GM19463 (cell line): ENCODE results near the gene AOC2.
"Not testable (repeated sequence)": the region's sequence is repeated elsewhere in the genome, so short reads cannot be mapped to it uniquely, and the experiment has no call there.

Source experiments
- ATAC-seq: cut with Tn5 transposase; IDR thresholded peaks from one replicate; pipeline ENCODE4 v1.9.1; 2021; ENCODE audit warnings: mild to moderate bottlenecking, moderate library complexity; ENCODE audit not compliant: unreplicated experiment

Gene AOC2

GRCh38 chr17:42830971-42831370 lies 13.4 kb upstream of the AOC2 start:
- no peak for ATAC-seq

GRCh38 chr17:42832213-42832933 lies 12.0 kb upstream of the AOC2 start:
- ATAC-seq, result no peak

DNA sequence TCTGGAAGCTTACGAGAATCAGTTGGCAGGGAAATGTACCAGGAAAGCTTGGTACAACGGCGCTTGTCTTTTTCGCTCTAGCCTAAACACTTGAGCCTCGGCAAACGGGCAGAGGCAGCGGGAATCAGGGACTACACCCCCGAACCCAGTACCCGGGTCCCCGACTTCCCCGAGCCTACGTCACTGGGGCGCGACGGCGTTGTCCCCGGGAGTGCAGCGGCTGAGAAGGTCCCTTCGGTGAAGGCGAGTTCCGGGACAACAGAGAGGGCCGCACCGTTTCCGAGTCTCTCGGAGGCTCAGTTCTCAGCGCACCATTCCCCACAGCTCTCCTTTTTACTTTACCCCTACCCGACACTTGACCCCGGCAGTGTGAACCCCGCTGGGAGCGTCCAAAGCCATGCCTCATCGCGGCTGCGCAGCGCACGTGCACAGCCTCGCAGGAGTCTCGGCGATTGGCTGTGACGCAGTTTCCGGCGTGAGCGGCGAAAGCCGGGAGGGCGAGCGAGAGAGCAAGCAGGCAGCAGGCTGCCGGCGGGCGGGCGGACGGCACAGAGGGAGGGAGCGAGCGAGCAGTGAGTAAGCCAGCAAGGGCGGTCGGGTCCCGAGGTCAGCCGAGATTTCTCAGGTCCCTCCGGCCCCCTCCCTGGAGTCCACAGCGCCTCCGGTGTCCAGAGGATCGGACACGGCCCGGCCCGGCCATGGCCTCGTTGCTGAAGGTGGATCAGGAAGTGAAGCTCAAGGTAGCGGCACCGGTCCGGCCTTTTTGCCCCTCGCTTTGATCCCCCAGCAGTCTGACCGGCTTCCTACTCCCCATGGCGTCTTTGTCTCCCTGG lies 11.2 kb upstream of the AOC2 start, which contains the start of gene PSME3:
TSS of gene PSME3 (plus strand) at position 464 of the 833 bp plus-strand sequence. CDS start at position 699, 235 bp downstream.
- ATAC-seq, result peak; percentile 85

DNA sequence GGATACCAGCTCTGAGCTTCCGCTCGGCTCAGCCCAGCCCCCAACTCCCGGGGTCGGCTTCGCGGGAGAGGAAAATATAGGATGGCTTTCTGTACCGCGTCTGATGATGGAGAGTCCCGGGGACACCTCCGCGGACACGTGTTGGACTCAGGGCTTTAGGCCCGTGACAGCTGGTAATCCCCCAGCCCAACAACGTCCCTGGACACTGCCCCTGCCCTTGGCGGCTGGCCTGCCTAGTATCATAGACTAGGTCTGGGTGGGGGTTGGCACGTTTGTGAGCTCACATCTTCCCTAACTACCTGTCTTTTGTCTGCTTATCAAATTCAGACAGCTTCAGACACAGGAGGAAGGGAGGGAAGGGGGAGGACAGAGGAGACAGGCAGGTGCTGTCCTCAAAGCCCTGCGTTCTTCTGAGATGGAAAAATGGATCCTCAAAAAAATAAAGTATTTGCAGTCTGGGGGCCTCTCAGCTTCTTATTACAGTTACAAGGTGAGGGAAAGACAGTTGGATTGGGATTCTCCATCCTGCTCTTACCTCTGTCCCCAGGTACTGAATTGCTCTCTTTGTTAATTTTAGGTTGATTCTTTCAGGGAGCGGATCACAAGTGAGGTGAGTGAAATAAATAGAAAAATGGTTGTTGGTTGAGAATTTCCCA lies 10.5 kb upstream of the AOC2 start:
- no peak for ATAC-seq

DNA sequence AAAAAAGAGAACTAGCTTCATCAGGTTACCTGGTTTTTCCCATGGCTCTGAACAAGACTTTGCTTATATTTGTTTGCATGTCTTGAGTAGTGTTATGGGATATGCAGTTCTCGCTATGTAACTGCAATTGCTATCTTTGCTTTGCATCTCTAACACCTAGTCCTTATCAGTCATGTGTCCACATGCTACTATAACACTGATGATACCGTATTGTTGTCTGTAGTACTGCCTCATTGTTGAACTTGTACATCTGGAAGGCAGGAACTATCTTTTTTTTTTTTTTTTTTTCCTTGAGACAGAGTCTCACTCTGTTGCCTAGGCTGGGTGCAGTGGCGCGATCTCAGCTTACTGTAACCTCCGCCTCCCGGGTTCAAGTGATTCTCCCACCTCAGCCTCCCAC lies 8.6 kb upstream of the AOC2 start:
- no peak for ATAC-seq

- ATAC-seq, result no peak
Observed at GRCh38 chr17:42841975-42842685, 2.2 kb upstream of the AOC2 start.

GRCh38 chr17:42843358-42843934 lies 934 bp upstream of the AOC2 start:
- ATAC-seq, result no peak

- ATAC-seq, result no peak
Observed at GRCh38 chr17:42844761-42845555, 578 bp downstream of the AOC2 start.

DNA sequence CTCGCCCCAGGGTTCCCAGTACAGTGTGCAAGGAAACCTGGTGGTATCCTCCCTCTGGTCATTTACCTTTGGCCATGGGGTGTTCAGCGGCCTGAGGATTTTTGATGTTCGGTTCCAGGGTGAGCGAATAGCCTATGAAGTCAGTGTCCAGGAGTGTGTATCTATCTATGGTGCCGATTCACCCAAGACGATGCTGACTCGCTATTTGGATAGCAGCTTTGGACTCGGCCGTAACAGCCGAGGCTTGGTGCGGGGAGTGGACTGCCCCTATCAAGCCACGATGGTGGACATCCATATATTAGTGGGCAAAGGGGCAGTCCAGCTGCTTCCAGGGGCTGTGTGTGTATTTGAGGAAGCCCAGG lies 1.2 kb downstream of the AOC2 start:
- ATAC-seq, result no peak

DNA sequence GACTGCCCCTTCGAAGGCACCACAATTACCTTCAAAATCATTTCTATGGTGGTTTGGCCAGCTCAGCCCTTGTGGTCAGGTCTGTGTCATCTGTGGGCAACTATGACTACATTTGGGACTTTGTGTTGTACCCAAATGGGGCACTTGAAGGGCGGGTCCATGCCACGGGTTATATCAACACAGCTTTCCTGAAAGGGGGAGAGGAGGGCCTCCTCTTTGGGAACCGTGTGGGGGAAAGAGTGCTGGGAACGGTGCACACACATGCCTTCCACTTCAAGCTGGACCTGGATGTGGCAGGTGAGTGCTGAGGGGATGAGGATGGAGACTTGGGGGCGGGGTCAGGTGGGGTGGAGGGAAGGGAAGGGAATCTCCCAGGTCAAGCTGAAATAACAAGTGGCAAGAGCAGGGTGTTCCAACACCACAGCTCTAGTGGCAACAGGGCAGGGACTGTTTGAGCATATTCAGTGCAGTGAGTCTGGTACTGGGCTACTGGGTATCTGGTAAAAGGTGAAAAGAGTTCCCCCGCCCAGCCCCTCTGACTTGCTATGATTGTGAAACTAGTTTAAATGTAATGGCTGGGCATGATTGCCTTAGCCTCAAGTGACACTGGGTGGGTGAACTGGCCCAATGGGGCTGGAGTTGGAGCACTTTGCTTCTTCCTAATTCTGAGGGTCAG lies 1.7 kb downstream of the AOC2 start:
- no peak for ATAC-seq

DNA sequence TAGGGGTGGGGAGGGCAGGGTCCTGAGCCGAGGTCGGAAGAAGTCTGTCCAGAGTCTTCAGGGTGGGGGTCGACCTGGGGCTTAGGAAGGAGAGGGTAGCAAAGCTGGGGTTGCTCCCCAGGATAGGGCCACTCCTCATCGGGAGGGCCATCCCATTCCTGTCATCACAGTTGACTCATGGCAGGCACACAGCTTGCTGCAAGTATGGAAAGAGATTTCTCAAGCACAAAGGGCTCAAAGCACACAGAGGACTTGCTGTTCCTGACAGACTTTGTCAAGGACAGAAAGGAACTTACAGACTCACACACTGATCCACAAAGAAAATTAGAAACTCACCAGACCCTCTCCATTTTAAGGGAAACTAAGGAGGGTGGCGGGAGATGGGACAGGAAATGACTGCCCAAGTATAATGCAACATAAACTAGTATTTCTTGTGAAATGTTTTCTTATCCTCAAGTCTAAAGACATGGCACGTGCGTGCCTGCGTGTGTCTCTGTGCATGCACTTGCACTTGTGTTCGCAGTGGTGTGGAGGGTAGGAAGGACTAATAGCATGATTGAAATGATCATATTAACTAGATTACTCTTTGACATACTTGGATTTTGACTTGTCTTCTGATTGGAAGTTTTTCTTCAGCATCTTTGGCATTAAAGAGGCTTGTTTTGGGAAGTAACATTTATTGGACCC lies 2.4 kb downstream of the AOC2 start:
- ATAC-seq, result no peak

- no peak for ATAC-seq
Observed at GRCh38 chr17:42848093-42848492, 3.7 kb downstream of the AOC2 start.

- no peak for ATAC-seq
Observed at GRCh38 chr17:42849031-42849430, 4.7 kb downstream of the AOC2 start.

DNA sequence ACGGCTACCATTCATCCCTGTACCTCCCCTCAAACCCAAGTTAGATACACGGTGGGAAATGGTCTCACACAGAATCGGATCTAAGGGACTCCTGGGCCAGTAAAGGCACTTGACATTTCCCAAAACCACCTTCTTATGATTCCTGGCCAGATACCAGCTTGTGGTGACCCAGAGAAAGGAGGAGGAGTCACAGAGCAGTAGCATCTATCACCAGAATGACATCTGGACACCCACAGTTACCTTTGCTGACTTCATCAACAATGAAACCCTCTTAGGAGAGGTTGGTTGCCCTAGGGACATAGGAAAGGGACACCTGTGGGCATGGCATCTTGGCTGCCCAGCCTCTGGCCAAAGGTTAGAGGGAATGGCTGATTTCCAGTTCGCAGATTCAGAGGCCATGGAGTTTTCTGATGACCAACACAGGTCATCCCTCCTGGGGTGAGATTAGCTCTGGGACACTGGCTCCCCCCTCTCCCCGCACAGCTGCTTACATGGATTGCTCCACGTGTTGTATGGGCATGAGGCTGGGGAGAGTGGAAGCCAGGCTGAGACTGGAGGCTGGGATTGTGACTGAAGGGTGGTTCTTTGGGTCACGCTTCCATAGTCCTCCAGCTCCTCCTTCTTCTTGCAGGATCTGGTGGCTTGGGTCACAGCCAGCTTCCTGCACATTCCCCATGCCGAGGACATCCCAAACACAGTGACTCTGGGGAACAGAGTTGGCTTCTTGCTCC lies 5.2 kb downstream of the AOC2 start:
- ATAC-seq, result no peak

- ATAC-seq, result no peak
Observed at GRCh38 chr17:42850954-42851353, 6.6 kb downstream of the AOC2 start, which contains the start of gene AOC3. Gene AOC3 (plus strand): TSS chr17:42851199. CDS start chr17:42851344, 145 bp downstream.

- ATAC-seq, result not testable (repeated sequence)
Observed at GRCh38 chr17:42851371-42852240, 7.2 kb downstream of the AOC2 start.

GRCh38 chr17:42852351-42852750 lies 8.0 kb downstream of the AOC2 start:
- ATAC-seq, result no peak
